GM23248 (cell line): ENCODE results near the gene RAB33B.

ENCODE experiments used
- EZH2 ChIP-seq: fragments of 200-600 bp; sonication (generic); IDR thresholded peaks from 2 replicates; pipeline ENCODE4 v1.6.1; 2018; ENCODE audit warnings: antibody characterized with exemption, mild to moderate bottlenecking; ENCODE audit not compliant: insufficient read depth, poor library complexity, severe bottlenecking
- EZH2phosphoT487 ChIP-seq: fragments of 200-600 bp; sonication (generic); IDR thresholded peaks from 2 replicates; pipeline ENCODE4 v1.6.1; 2018; ENCODE audit warnings: antibody characterized with exemption, moderate library complexity, mild to moderate bottlenecking, low read depth; ENCODE audit not compliant: insufficient read depth

- TF ChIP-seq EZH2 (no peak), EZH2phosphoT487 (no peak)
Measured at GRCh38 chr4:139484783-139485311, 30.9 kb downstream of the RAB33B start.
